H9 (cell line): ENCODE data around the gene RUBCN. TPM values are rescaled to one million over a fixed set of nuclear protein-coding genes. Genes with fewer than 3 reads are reported as not detected.
"Not testable (repeated sequence)": the region's sequence is repeated elsewhere in the genome, so short reads cannot be mapped to it uniquely, and the experiment has no call there.

Experiments used
- DNase-seq: peaks from one replicate; pipeline ENCODE4 v3.0.0-alpha.2; 2017
- H2AFZ ChIP-seq: one replicate; pipeline ENCODE4 v1.6.1; 2013; ENCODE audit warnings: mild to moderate bottlenecking, low read length, control low read depth, moderate library complexity
- H2AK5ac ChIP-seq: 2 replicates; pipeline ENCODE4 v1.6.1; 2013; ENCODE audit warnings: low read length, control low read depth, mixed read lengths; ENCODE audit not compliant: insufficient read length
- H2BK120ac ChIP-seq: one replicate; pipeline ENCODE4 v1.6.1; 2013; ENCODE audit warnings: low read depth, mild to moderate bottlenecking, low read length, control low read depth, inconsistent platforms; ENCODE audit not compliant: poor library complexity, severe bottlenecking
- H2BK12ac ChIP-seq: 2 replicates; pipeline ENCODE4 v1.6.1; 2013; ENCODE audit warnings: low read length, control low read depth, mixed read lengths, low read depth; ENCODE audit not compliant: insufficient read length
- H2BK15ac ChIP-seq: 2 replicates; pipeline ENCODE4 v1.6.1; 2013; ENCODE audit warnings: low read depth, low read length, control low read depth
- H2BK20ac ChIP-seq: one replicate; pipeline ENCODE4 v1.6.1; 2013; ENCODE audit warnings: low read depth, mild to moderate bottlenecking, low read length, control low read depth, inconsistent platforms; ENCODE audit not compliant: poor library complexity, severe bottlenecking
- H2BK5ac ChIP-seq: 2 replicates; pipeline ENCODE4 v1.6.1; 2013; ENCODE audit warnings: low read length, control low read depth, mixed read lengths; ENCODE audit not compliant: insufficient read length
- H3K14ac ChIP-seq: 2 replicates; pipeline ENCODE4 v1.6.1; 2013; ENCODE audit warnings: low read length, control low read depth; ENCODE audit not compliant: insufficient read depth
- H3K18ac ChIP-seq: 2 replicates; pipeline ENCODE4 v1.6.1; 2013; ENCODE audit warnings: low read depth, mild to moderate bottlenecking, mixed read lengths, low read length, control low read depth; ENCODE audit not compliant: insufficient read length
- H3K23ac ChIP-seq: 2 replicates; pipeline ENCODE4 v1.6.1; 2013; ENCODE audit warnings: low read length, control low read depth, mixed read lengths, low read depth; ENCODE audit not compliant: insufficient read length
- H3K23me2 ChIP-seq: 2 replicates; pipeline ENCODE4 v1.6.1; 2013; ENCODE audit warnings: low read depth, mild to moderate bottlenecking, mixed read lengths, low read length, control low read depth; ENCODE audit not compliant: insufficient read length, poor library complexity, severe bottlenecking
- H3K27ac ChIP-seq: 2 replicates; pipeline ENCODE4 v1.5.1; 2013; ENCODE audit warnings: low read length, control low read depth, mixed read lengths, low read depth; ENCODE audit not compliant: insufficient read length
- H3K27me3 ChIP-seq: 2 replicates; pipeline ENCODE4 v1.6.1; 2013; ENCODE audit warnings: low read length, control low read depth, inconsistent platforms; ENCODE audit not compliant: insufficient read depth
- H3K4ac ChIP-seq: 2 replicates; pipeline ENCODE4 v1.6.1; 2013; ENCODE audit warnings: low read depth, mild to moderate bottlenecking, control low read depth, inconsistent platforms, low read length, moderate library complexity
- H3K4me1 ChIP-seq: 2 replicates; pipeline ENCODE4 v1.6.1; 2013; ENCODE audit warnings: low read length, control low read depth, inconsistent platforms; ENCODE audit not compliant: insufficient read depth
- H3K4me2 ChIP-seq: 2 replicates; pipeline ENCODE4 v1.6.1; 2013; ENCODE audit warnings: low read length, control low read depth, mixed read lengths; ENCODE audit not compliant: insufficient read length, insufficient read depth
- H3K56ac ChIP-seq: 2 replicates; pipeline ENCODE4 v1.6.1; 2013; ENCODE audit warnings: low read depth, mild to moderate bottlenecking, mixed read lengths, low read length, control low read depth; ENCODE audit not compliant: insufficient read length
- H3K79me1 ChIP-seq: 2 replicates; pipeline ENCODE4 v1.6.1; 2013; ENCODE audit warnings: low read depth, mild to moderate bottlenecking, moderate library complexity, low read length, control low read depth, inconsistent platforms; ENCODE audit not compliant: insufficient read depth, poor library complexity, severe bottlenecking
- H3K79me2 ChIP-seq: 2 replicates; pipeline ENCODE4 v1.6.1; 2013; ENCODE audit warnings: low read length, control low read depth, inconsistent platforms; ENCODE audit not compliant: insufficient read depth
- H3K9ac ChIP-seq: 2 replicates; pipeline ENCODE4 v1.6.1; 2013; ENCODE audit warnings: low read length, control low read depth, mixed read lengths; ENCODE audit not compliant: insufficient read length; ENCODE audit errors: extremely low read depth
- H3K9me3 ChIP-seq: one replicate; pipeline ENCODE4 v1.6.1; 2013; ENCODE audit warnings: low read depth, low read length, inconsistent platforms; ENCODE audit not compliant: control insufficient read depth
- H3T11ph ChIP-seq: one replicate; pipeline ENCODE4 v1.6.1; 2013; ENCODE audit warnings: mild to moderate bottlenecking, low read length, control low read depth, inconsistent platforms
- H4K20me1 ChIP-seq: one replicate; pipeline ENCODE4 v1.6.1; 2013; ENCODE audit not compliant: control insufficient read depth, insufficient read length, insufficient read depth
- H4K5ac ChIP-seq: 2 replicates; pipeline ENCODE4 v1.6.1; 2013; ENCODE audit warnings: low read depth, mild to moderate bottlenecking, mixed read lengths, low read length, control low read depth; ENCODE audit not compliant: insufficient read length
- H4K8ac ChIP-seq: replicated peaks from 2 replicates; pipeline ENCODE4 v1.6.1; 2013; ENCODE audit warnings: low read length, control low read depth, mixed read lengths, low read depth; ENCODE audit not compliant: insufficient read length
- H4K91ac ChIP-seq: 2 replicates; pipeline ENCODE4 v1.6.1; 2013; ENCODE audit warnings: low read depth, mild to moderate bottlenecking, moderate library complexity, mixed read lengths, low read length, control low read depth; ENCODE audit not compliant: insufficient read length
- H3K27ac Mint-ChIP-seq, 3 experiments: 2 replicates in 2 of 3; 3 replicates in 1 of 3; pipeline ENCODE4 v1.8.0; 2020 to 2021; ENCODE audit warnings: mixed read lengths in 3 of 3, mild to moderate bottlenecking in 1 of 3, moderate library complexity in 1 of 3
- H3K27me3 Mint-ChIP-seq: 2 replicates; pipeline ENCODE4 v1.8.0; 2021; ENCODE audit warnings: low read depth, mild to moderate bottlenecking, moderate library complexity, mixed read lengths
- H3K36me3 Mint-ChIP-seq, 3 experiments: 2 replicates in 2 of 3; 3 replicates in 1 of 3; pipeline ENCODE4 v1.8.0; 2020 to 2021; ENCODE audit warnings: low read depth in 3 of 3, mixed read lengths in 3 of 3; ENCODE audit not compliant: insufficient read depth in 1 of 3
- H3K4me1 Mint-ChIP-seq, 2 experiments: 2 replicates each; pipeline ENCODE4 v1.8.0; 2020; ENCODE audit warnings: mixed read lengths in 2 of 2
- H3K4me3 Mint-ChIP-seq, 2 experiments: 2 replicates in 1 of 2; 3 replicates in 1 of 2; pipeline ENCODE4 v1.8.0; 2020 to 2021; ENCODE audit warnings: mild to moderate bottlenecking in 2 of 2, mixed read lengths in 2 of 2, moderate library complexity in 1 of 2
- H3K9me3 Mint-ChIP-seq, 2 experiments: 2 replicates in 1 of 2; 3 replicates in 1 of 2; pipeline ENCODE4 v1.8.0; 2020; ENCODE audit warnings: mild to moderate bottlenecking in 2 of 2, mixed read lengths in 2 of 2, moderate library complexity in 1 of 2
- WGBS: extraction: QIAGEN DNeasy Blood & Tissue Kit; methylation state at CpG from one replicate; pipeline ENCODE4 v1.1.7; 2013; ENCODE audit warnings: missing lambda C conversion rate, low lambda C conversion rate, mixed read lengths; ENCODE audit not compliant: insufficient read length; ENCODE audit errors: extremely low coverage; 5-methylcytosine and 5-hydroxymethylcytosine counted together
- total RNA-seq: library from RNA; stranded (reverse); gene quantifications from 2 replicates; pipeline ENCODE4 v1.2.1, GENCODE V29; 2021

The RUBCN gene
- total RNA-seq, 1 experiment from 2014 or later = 17.7 TPM

GRCh38 chr3:197654090-197654997, 82.4 kb downstream of the RUBCN start:
- DNase-seq = peak; percentile 54
- H3K4me1 ChIP-seq, H3K9me3 Mint-ChIP-seq, H3K9me3 ChIP-seq, H3K27me3 Mint-ChIP-seq, H2BK15ac ChIP-seq, H3K23ac ChIP-seq, H2BK12ac ChIP-seq, H2BK120ac ChIP-seq, H4K8ac ChIP-seq, H3K27ac ChIP-seq, H3K36me3 Mint-ChIP-seq, H3K27ac Mint-ChIP-seq, H3K23me2 ChIP-seq, H3T11ph ChIP-seq, H4K20me1 ChIP-seq, H3K79me2 ChIP-seq, H3K4ac ChIP-seq, H2AK5ac ChIP-seq, H3K18ac ChIP-seq, H3K56ac ChIP-seq, H2AFZ ChIP-seq, H2BK20ac ChIP-seq, H2BK5ac ChIP-seq, H4K5ac ChIP-seq, H3K27me3 ChIP-seq, H3K14ac ChIP-seq, H3K4me1 Mint-ChIP-seq, H3K79me1 ChIP-seq, H3K4me2 ChIP-seq, H3K9ac ChIP-seq, H4K91ac ChIP-seq: not testable (repeated sequence)
- H3K4me3 Mint-ChIP-seq = peak overlapping the region; percentile 59 to 72; a peak in 3 of 5 replicates
- WGBS = no CpG with 5 or more reads among the region's 100 CpGs

- H3K14ac ChIP-seq, H2BK15ac ChIP-seq, H3T11ph ChIP-seq, H4K91ac ChIP-seq, H3K56ac ChIP-seq, H3K9me3 Mint-ChIP-seq, H2AFZ ChIP-seq, H3K4ac ChIP-seq, H3K23me2 ChIP-seq, H3K4me1 Mint-ChIP-seq, H4K20me1 ChIP-seq, H3K23ac ChIP-seq, H3K27me3 ChIP-seq, H3K4me1 ChIP-seq, H2AK5ac ChIP-seq, H3K4me2 ChIP-seq, H3K79me1 ChIP-seq, H4K8ac ChIP-seq, H3K27me3 Mint-ChIP-seq, H3K4me3 Mint-ChIP-seq, H3K36me3 Mint-ChIP-seq, DNase-seq, H3K79me2 ChIP-seq, H3K9ac ChIP-seq, H2BK5ac ChIP-seq, H2BK20ac ChIP-seq, H3K27ac ChIP-seq, H4K5ac ChIP-seq, H2BK120ac ChIP-seq, H3K9me3 ChIP-seq, H3K18ac ChIP-seq, H3K27ac Mint-ChIP-seq, H2BK12ac ChIP-seq: not testable (repeated sequence)
- WGBS = no CpG with 5 or more reads among the region's 10 CpGs
These were observed 83.8 kb downstream of the RUBCN start for GRCh38 chr3:197652860-197653259.
